C4-2B (cell line): ENCODE measurements around the gene HLA-DMA.

Experiments
- CTCF ChIP-seq: fragments of 450-650 bp; conservative IDR thresholded peaks from 2 replicates; pipeline ENCODE4 v1.5.1; 2017; ENCODE audit warnings: mild to moderate bottlenecking
- ZFX ChIP-seq: fragments of 450-650 bp; IDR thresholded peaks from 2 replicates; pipeline ENCODE4 v1.6.1; 2017

- no peak for TF ChIP-seq CTCF
- TF ChIP-seq ZFX = no peak
Measured at GRCh38 chr6:32906539-32906938, 46.4 kb downstream of the HLA-DMA start.
